ENCODE data around the gene STK16.

STK16 gene

GRCh38 chr2:219250049-219250781 lies 4.9 kb downstream of the STK16 start:
- peaks cover 34% of the 10 kb centered on the region for H3K4me1 ChIP-seq
- no peak overlapping the region for H2AFZ ChIP-seq
- H3K9ac ChIP-seq: no peak overlapping the region
- H3K27ac ChIP-seq: peak overlapping the region; percentile 74
- H3K4me3 ChIP-seq (ENCODE audit: low read depth, low read length): peak overlapping the region; percentile 28
- no peak for TF ChIP-seq CTCF (IDR thresholded peaks at IDR 0.05)
- H3K79me2 ChIP-seq: peaks cover 2% of the 10 kb centered on the region
- no peaks in the 10 kb centered on the region for H3K36me3 ChIP-seq (ENCODE audit: control insufficient read depth, insufficient read depth, low read length)
- peak overlapping the region; percentile 38 for H3K4me2 ChIP-seq (ENCODE audit: low read length)
- no peaks in the 10 kb centered on the region for H3K9me3 ChIP-seq (ENCODE audit: control insufficient read depth, low read length)
- no peaks in the 10 kb centered on the region for H3K27me3 ChIP-seq (ENCODE audit: control insufficient read depth, insufficient read depth, low read length)

GRCh38 chr2:219251656-219252055 lies 6.4 kb downstream of the STK16 start:
- no peaks in the 10 kb centered on the region for H3K27me3 ChIP-seq (ENCODE audit: control insufficient read depth, insufficient read depth, low read length)
- no peak for TF ChIP-seq CTCF (IDR thresholded peaks at IDR 0.05)
- H3K4me3 ChIP-seq (ENCODE audit: low read depth, low read length): no peak overlapping the region

GRCh38 chr2:219252084-219252483 lies 6.8 kb downstream of the STK16 start:
- no peak overlapping the region for H3K9ac ChIP-seq
- H3K4me2 ChIP-seq (ENCODE audit: low read length): no peak overlapping the region
- H2AFZ ChIP-seq: no peak overlapping the region
- H3K4me1 ChIP-seq: peaks cover 30% of the 10 kb centered on the region
- H3K9me3 ChIP-seq (ENCODE audit: control insufficient read depth, low read length): no peaks in the 10 kb centered on the region
- H3K79me2 ChIP-seq: peaks cover 2% of the 10 kb centered on the region
- TF ChIP-seq CTCF (IDR thresholded peaks at IDR 0.05): no peak
- H3K27me3 ChIP-seq (ENCODE audit: control insufficient read depth, insufficient read depth, low read length): no peaks in the 10 kb centered on the region
- no peaks in the 10 kb centered on the region for H3K36me3 ChIP-seq (ENCODE audit: control insufficient read depth, insufficient read depth, low read length)
- peak overlapping the region; percentile 75 for H3K27ac ChIP-seq
- no peak overlapping the region for H3K4me3 ChIP-seq (ENCODE audit: low read depth, low read length)

More at GRCh38 chr2:219251656-219252055, 6.4 kb downstream of the STK16 start:
- Histone ChIP-seq H2AFZ (no peak overlapping the region), H3K27ac (no peak overlapping the region), H3K4me1 (peaks cover 30% of the 10 kb centered on the region), H3K9ac (no peak overlapping the region), H3K79me2 (peaks cover 2% of the 10 kb centered on the region), H3K4me2 (ENCODE audit: low read length) (no peak overlapping the region), H3K9me3 (ENCODE audit: control insufficient read depth, low read length) (no peaks in the 10 kb centered on the region), H3K36me3 (ENCODE audit: control insufficient read depth, insufficient read depth, low read length) (no peaks in the 10 kb centered on the region)

GRCh38 chr2:219252570-219252899 lies 7.3 kb downstream of the STK16 start:
- no peaks in the 10 kb centered on the region for H3K9me3 ChIP-seq (ENCODE audit: control insufficient read depth, low read length)
- no peaks in the 10 kb centered on the region for H3K27me3 ChIP-seq (ENCODE audit: control insufficient read depth, insufficient read depth, low read length)
- no peak overlapping the region for H3K9ac ChIP-seq
- H3K79me2 ChIP-seq: peaks cover 2% of the 10 kb centered on the region
- H3K27ac ChIP-seq: peak overlapping the region; percentile 75
- H3K4me2 ChIP-seq (ENCODE audit: low read length): peak overlapping the region; percentile 97
- peak overlapping the region; percentile 73 for H3K4me3 ChIP-seq (ENCODE audit: low read depth, low read length)
- H2AFZ ChIP-seq: peak overlapping the region; percentile 72
- H3K4me1 ChIP-seq: peaks cover 30% of the 10 kb centered on the region
- no peak for TF ChIP-seq CTCF (IDR thresholded peaks at IDR 0.05)
- H3K36me3 ChIP-seq (ENCODE audit: control insufficient read depth, insufficient read depth, low read length): no peaks in the 10 kb centered on the region
